RWPE1 (cell line): Measurements from ENCODE around the gene WDFY2.
A peak's percentile ranks its signal among the peaks of the same experiment; 100 is the strongest.

ENCODE experiments used
- CTCF ChIA-PET: fragments of 350-600 bp; sonication (Branson Sonifier 250); formaldehyde crosslinking; extraction: SDS; loops from one replicate; lab custom pipeline; 2021; lab: Yijun Ruan, JAX
- POLR2A ChIA-PET: fragments of 400-600 bp; formaldehyde crosslinking; extraction: SDS; loops from one replicate; lab custom pipeline; 2020; ENCODE audit warnings: antibody characterized with exemption; ENCODE audit not compliant: low non-redundant PET; lab: Yijun Ruan, JAX
- DNase-seq: peaks from one replicate; pipeline ENCODE4 v3.0.0; 2012; ENCODE audit warnings: low spot score
- H3K27ac ChIP-seq: fragments of 450-650 bp; 2 replicates; pipeline ENCODE4 v1.5.1; 2017
- CTCF ChIP-seq: fragments of 450-650 bp; conservative IDR thresholded peaks from 2 replicates; pipeline ENCODE4 v1.5.1; 2017; ENCODE audit warnings: low read depth, mild to moderate bottlenecking

WDFY2 gene

GRCh38 chr13:51553531-51553930, 30.7 kb upstream of the WDFY2 start:
- POLR2A ChIA-PET, result no interaction called here
- no peak for TF ChIP-seq CTCF
- CTCF ChIA-PET, result interaction anchor here (0.7 kb wide), 1 partner anchor 87 kb away, joined by 3 read pairs; no protein-coding TSS in a partner anchor
- no peak for DNase-seq
- H3K27ac ChIP-seq, result no peak overlapping the region

GRCh38 chr13:51556740-51557139, 27.5 kb upstream of the WDFY2 start:
- no peak for TF ChIP-seq CTCF
- ChIA-PET CTCF (no interaction called here), POLR2A (no interaction called here)
- DNase-seq, result peak; percentile 53
- H3K27ac ChIP-seq, result peak overlapping the region; percentile 86

- TF ChIP-seq CTCF, result no peak
- POLR2A ChIA-PET, result no interaction called here
- CTCF ChIA-PET, result no interaction called here
- DNase-seq, result no peak
- peak overlapping the region; percentile 86 for H3K27ac ChIP-seq
These were observed 26.8 kb upstream of the WDFY2 start for GRCh38 chr13:51557438-51557837.

GRCh38 chr13:51557875-51558612, 26.2 kb upstream of the WDFY2 start:
- no peak for TF ChIP-seq CTCF
- ChIA-PET CTCF (no interaction called here), POLR2A (no interaction called here)
- DNase-seq, result peak; percentile 80
- peak overlapping the region; percentile 86 for H3K27ac ChIP-seq

- ChIA-PET POLR2A (no interaction called here), CTCF (interaction anchor here (0.5 kb wide), 1 partner anchor 170 kb away, joined by 3 read pairs; no protein-coding TSS in a partner anchor)
- H3K27ac ChIP-seq, result no peak overlapping the region
- DNase-seq, result no peak
- TF ChIP-seq CTCF, result no peak
These were observed 24.1 kb upstream of the WDFY2 start for GRCh38 chr13:51559946-51560735.

GRCh38 chr13:51562011-51562671, 22.1 kb upstream of the WDFY2 start:
- no peak overlapping the region for H3K27ac ChIP-seq
- CTCF ChIA-PET, result no interaction called here
- POLR2A ChIA-PET, result no interaction called here
- TF ChIP-seq CTCF, result no peak
- no peak for DNase-seq
